Renal pelvis (tissue), 4 donors: ENCODE measurements around the gene SLC37A4. TPM values are rescaled to one million over a fixed set of nuclear protein-coding genes. Genes with fewer than 3 reads are reported as not detected.
"Not testable (repeated sequence)": the region's sequence is repeated elsewhere in the genome, so short reads cannot be mapped to it uniquely, and the experiment has no call there.

Experiments
- DNase-seq: peaks from one replicate; pipeline ENCODE4 v3.0.0-alpha.2; 2013
- polyA plus RNA-seq, 3 donors: library from polyadenylated mRNA; unstranded; fragments of 120-200 nt; gene quantifications; one replicate each; pipeline ENCODE4 v1.2.1, GENCODE V29; 2013; ENCODE audit not compliant: insufficient read length in 3 of 3

The SLC37A4 gene
- polyA plus RNA-seq, 3 donors, result 110 to 120 (median 112) TPM

DNA sequence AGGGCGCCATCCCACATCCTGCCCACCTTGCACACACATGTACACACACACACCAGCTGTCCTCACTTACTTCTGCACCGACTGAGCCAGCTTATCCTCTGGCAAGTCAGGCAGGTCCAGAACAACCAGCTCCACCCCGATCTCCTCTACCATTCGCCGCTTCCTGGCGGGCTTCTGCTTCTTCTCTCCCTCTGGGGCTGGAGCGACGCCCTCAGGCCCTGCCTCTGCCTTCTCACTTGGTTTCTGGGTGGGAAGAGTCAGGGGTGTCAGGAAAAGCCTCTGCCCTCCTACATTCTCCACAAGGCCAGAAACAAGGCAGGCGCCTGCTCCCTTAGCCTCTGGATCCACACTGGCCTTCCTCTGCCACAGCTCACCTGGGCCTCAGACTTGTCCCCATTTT, 18.0 kb upstream of the SLC37A4 start:
- no peak for DNase-seq

DNA sequence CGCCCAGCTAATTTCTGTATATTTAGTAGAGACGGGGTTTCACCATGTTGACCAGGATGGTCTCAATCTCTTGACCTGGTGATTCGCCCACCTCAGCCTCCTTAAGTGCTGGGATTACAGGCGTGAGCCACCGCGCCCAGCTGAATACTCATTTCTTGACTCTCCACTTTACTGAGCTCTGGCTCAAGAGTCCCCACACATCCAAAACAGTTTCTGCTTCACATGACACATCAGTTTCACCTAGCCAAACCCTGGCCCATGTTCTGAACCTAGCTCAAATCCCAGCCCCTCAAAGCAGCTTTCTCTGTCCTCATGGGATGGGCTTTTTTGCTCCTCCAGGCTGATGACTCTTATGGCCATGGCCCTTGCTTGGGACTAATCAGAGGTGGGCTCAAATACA, 16.5 kb upstream of the SLC37A4 start:
- DNase-seq, result no peak

- DNase-seq, result no peak
These were observed 15.8 kb upstream of the SLC37A4 start for GRCh38 chr11:119046489-119046888.

DNA sequence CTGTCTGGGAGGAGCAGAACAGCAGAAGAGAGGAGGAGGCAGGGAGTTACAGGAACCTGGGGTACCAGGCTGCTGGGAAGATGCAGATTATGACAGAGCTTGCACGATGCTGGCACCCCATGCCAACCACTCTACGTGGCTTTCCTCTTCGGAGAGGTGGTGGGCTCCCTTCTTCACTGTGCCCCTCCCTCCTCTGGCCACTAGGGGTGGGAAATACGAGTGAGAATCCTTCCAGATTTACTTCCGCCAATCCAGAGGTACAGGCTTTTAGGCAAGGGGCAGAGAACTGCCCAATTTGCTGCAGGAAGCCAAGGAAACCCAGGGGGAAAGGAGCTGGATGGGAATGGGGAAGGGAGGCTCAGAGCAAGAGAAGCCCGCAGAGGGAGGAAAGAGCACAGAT, 14.0 kb upstream of the SLC37A4 start:
- no peak for DNase-seq

- no peak for DNase-seq
These were observed 12.2 kb upstream of the SLC37A4 start for GRCh38 chr11:119042927-119043326.

DNA sequence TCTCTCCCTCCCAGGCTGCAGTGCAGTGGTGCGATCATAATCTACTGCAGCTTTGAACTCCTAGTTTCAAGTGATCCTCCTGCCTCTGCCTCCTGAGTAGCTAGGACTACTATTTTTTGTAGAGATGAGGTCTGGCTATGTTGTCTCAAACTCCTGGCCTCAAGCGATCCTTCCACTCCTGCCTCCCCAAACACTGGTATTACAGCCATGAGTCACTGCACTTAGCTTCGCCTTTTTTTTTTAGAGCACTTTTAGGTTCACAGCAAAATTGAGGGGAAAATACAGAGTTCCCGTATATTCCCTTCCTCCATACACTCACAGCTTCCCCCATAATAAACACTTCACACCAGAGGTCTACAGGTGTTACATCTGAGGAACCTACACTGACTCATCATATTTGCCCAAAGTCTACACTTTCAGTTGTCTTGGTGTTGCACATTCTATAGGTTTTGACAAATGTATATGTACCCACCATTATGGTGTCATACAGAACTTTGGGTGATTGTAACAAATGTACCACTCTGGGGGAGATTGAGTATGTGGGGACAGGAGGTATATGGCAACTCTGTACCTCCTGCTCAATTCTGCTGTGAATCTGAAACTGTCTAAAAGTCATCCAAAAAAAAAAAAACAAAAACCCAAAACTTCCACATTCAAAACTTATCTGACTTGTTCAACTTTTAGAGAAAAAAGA, 11.3 kb upstream of the SLC37A4 start:
- DNase-seq, result no peak

- not testable (repeated sequence) for DNase-seq
These were observed 8.8 kb upstream of the SLC37A4 start for GRCh38 chr11:119039471-119039870.

DNA sequence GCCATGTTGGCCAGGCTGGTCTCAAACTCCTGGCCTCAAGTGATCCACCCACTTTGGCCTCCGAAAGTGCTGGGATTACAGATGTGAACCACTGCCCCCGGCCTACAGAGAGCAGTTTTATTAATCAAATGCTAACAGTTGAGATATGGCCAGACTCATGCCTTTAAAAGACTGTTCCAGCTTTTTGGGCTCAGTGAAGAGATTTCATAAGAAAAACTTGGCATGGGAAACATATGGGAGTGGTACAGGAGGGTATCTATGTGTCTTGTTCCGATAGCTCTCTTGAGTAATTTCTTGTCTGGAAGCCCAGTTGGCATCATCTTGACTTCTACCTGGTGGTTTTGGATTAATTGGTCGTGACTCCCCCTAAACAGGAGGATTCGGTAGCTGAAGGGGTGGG, 8.2 kb upstream of the SLC37A4 start:
- DNase-seq, result no peak

GRCh38 chr11:119034813-119035212, 4.1 kb upstream of the SLC37A4 start:
- DNase-seq, result no peak

- DNase-seq, result not testable (repeated sequence)
These were observed 2.7 kb upstream of the SLC37A4 start for GRCh38 chr11:119033421-119033820.

- DNase-seq, result no peak
These were observed 1.2 kb upstream of the SLC37A4 start for GRCh38 chr11:119031912-119032280.

DNA sequence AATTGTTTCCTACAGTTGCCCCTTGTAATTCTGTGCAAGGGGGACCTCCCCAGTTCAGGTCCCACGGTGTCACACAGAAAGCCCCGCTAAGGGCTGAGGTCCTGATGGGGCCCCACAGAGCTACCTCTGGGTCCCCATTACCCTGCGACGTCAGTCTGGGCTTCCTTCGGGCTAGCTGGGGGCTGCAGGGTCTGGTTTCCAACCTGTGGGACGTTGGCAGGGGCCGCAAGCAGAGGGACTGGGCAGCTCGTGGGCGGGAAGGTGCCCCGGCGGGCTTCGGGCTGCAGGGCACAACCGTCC, 698 bp downstream of the SLC37A4 start:
- DNase-seq, result no peak

- peak; percentile 57 for DNase-seq
These were observed 1.2 kb downstream of the SLC37A4 start for GRCh38 chr11:119029340-119030028.

DNA sequence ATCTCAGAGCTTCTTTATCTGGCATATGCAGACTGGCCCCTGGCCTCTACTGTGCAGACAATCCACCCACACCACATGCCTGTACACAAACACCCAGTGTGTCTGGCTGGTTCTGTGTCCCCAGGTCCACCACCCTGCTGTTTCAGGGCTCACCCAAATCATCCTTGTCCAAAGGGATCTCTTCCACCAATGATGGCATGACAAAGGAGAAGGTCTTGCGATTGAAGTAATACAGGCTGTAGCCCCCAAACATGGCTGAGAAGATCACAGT, 1.7 kb downstream of the SLC37A4 start:
- DNase-seq, result no peak

DNA sequence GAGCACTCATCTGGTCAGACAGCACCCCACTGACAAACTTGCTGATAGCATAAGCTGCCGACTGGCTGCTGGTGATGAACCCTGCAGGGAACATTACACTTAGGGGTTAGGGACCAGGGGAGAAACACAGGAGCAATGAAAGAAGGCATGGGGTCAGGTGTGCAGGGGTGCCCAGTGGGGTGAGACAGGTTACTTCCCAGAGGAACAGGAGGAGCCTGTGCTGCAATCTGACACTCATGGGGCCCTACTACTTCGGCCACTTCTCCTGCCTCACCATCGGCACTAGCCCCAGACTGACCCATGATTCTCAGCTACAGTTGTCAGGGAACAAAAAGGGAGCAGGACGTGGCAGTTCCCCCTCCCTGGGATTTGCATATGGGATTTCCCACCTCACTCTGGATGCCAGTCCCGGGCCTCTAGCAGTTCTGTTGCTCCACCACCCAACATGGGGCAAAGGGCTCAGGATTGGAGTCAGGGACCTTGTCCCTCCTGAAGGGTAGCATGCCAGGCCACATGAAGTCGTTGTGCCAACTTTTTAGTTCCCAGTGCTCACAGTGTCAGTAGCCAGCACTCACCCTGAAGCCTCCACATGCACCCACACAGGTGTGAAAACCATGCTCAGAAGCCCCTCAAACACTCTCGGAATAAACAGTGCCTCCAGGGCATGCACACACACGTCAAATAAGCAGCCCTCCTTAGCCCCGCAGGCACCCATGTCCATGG, 2.2 kb downstream of the SLC37A4 start:
- DNase-seq, result no peak

DNA sequence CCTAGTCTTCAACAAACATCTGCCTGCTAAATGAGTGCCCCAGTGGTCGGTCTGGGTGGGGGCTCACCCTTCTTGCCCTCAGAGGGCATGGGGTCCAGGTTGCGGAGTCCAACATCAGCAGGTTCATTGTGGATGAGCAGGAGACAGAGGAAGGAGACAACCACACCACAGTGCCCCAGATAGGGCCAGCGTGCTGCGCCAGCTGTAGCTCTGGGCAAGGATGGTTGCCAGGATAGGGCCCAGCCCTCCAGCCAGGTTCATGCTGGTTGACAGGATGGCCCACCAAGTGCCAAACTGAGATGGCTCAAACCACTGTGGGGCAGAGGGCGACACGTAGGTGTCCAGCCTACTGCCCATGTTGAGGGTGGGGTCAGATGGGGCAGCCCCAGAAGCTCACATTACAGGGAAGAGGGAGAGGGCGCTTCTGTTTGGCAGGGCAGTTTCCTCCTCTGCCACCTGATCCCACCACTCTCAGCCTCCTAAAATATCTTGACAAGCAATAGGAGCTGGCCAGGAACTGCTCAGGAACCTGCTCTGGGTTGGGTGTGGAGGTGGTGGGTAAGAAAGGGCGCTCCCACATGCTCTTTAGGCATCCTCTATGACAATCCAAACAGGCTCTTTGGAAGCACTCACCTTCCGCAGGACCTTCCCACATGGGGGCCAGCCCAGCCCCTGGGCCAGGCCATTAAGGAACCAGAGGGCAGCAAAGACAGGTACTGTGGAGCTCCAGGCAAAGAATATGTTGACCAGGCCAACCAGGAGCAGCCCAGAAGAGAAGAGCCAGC, 2.9 kb downstream of the SLC37A4 start:
- DNase-seq, result no peak

DNA sequence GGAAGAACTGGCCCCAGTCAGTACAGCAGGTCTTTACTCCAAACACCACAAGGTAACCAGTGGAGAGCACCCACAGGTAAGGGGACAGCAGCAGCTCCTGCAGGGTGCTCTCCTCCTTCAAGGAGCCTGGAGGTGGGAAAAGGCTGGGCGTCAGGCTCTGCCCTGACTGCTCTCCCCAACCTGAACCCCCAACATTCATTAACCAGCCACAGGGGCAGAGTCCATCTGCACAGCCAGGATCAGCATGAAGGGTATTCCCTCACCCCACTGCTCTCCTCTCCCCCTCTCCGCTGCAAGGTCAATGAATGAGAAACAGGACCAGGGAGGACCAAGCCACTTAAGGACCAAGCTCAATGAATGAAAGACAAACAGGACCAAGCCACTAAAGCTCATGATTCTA, 3.7 kb downstream of the SLC37A4 start:
- DNase-seq, result no peak

- DNase-seq, result no peak
These were observed 4.5 kb downstream of the SLC37A4 start for GRCh38 chr11:119025978-119026766.

DNA sequence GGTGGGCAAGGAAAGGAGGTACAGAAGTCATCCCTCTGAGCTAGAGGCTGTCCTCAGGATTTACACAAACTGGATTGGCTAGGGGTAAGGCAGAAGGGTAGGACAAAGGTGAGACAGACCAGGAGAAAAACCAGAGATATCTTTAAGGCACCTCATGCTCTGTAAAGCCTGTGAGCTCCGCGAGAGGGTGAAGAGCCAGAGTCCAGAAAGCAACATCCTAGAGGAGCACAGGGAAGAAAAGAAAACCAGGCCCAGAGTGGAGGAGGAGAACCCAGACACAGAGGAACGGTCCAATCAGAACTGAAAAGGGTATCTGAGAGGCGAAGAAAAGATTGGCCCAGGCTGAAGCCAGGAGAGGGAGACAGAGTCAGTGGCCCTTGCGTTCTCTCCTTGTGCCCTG, 5.1 kb downstream of the SLC37A4 start:
- no peak for DNase-seq

DNA sequence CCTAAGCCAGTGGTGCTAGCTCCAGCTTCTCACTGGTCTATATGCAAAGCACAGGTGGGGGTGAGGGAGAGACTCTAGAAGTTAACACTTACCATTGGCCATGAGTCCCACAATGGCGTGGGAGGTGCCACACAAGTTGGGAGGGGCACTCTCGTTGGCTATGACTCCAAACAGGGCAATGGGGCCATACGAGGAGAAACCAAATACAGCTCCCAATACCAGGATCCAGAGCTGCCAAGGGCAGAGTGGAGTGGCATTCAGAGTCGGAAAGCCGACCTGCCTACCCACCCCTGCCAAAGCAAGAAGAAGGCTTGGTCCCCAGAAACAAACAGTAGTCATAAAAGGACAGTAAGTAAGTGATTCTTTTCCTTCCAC, 5.6 kb downstream of the SLC37A4 start:
- no peak for DNase-seq

DNA sequence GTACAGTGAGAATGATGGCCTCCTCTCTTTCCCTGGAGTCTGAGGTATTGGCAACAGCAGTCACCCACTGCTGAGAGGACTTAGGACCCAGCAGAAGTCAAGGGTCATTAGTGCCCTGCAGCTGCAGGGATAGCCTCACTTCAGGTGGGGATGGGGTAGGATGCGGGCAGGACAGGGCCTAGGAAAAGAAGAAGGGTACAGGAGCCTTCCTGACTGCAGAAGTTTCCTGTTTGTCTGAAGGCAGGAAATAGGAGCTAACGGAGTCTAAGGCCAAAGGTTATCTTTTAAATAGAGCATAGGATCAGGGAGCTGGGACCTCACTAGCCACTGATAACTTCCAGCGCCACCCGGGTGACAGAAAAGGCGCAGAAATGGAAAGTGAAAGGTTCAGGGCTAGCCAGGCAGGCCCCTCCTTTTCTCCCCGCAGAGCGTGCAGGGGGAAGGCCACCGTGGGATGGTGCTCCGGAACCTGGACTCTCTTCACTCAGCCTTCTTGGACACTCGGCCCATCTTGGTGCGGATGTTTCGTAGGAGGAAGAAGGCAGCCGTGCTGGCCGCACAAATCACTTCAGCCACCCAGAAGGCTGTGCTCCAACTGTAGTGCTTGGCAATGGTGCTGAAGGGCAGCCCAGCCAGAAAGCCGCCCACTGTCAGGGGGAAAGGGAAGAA, 6.1 kb downstream of the SLC37A4 start:
- no peak for DNase-seq

GRCh38 chr11:119023741-119024140, 6.9 kb downstream of the SLC37A4 start:
- no peak for DNase-seq
